ENCODE data around the gene POLR1C. TPM values are rescaled to one million over a fixed set of nuclear protein-coding genes. Genes with fewer than 3 reads are reported as not detected.
A peak's percentile ranks its signal among the peaks of the same experiment; 100 is the strongest.

POLR1C gene
- total RNA-seq, 1 experiment from 2014 or later: 84.6 TPM

DNA sequence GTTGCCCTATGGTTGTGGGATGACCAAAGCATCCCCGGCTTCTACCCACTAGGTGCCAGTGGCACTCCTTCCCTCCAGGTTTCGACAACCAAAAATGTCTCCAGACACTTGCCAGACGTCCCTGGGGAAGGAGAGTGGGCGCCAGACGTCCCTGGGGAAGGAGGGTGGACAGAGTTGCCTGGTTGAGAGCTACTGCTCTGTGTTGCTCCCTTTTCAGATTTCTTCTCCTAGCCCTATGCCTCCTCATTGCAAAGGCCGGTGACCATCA, 19.8 kb upstream of the POLR1C start:
- Histone ChIP-seq H3K9me3 (ENCODE audit: control insufficient read depth in 1 of 2, insufficient read depth in 1 of 2, low read depth in 1 of 2, low read length in 2 of 2) (no peaks in the 10 kb centered on the region), H3K9me2 (ENCODE audit: insufficient read depth) (no peaks in the 10 kb centered on the region), H3K27me3 (ENCODE audit: insufficient read depth, low read length) (no peaks in the 10 kb centered on the region), H3K9ac (ENCODE audit: low read length) (peak overlapping the region; percentile 54), H3K27ac (ENCODE audit: low read depth, low read length) (peak overlapping the region; percentile 57), H3K4me3 (replicated peaks in 1 of 2; ENCODE audit: low read depth in 1 of 2, low read length in 2 of 2) (peak overlapping the region in 1 of 2 experiments; percentile 35; a peak in 2 of 4 replicates), H3K79me2 (ENCODE audit: insufficient read depth, low read length) (peaks cover 41% of the 10 kb centered on the region), H3K4me1 (ENCODE audit: control insufficient read depth in 1 of 2, insufficient read depth in 2 of 2, low read length in 2 of 2) (peaks cover 25 to 44% of the 10 kb centered on the region in 2 experiments), H4K20me1 (ENCODE audit: insufficient read depth) (no peaks in the 10 kb centered on the region), H3K4me2 (ENCODE audit: low read length) (peak overlapping the region; percentile 76), H3K36me3 (ENCODE audit: control insufficient read depth in 1 of 2, insufficient read depth in 2 of 2, low read length in 2 of 2) (peaks cover 4 to 38% of the 10 kb centered on the region in 2 experiments; a peak in 3 of 4 replicates), H2AFZ (ENCODE audit: low read depth, low read length, poor library complexity, severe bottlenecking) (no peak overlapping the region)
- no peak for DNase-seq (ENCODE audit: low read depth, low spot score)
- ChIA-PET POLR2A (interaction anchor here (1.4 kb wide), 1 partner anchor 10 kb away, joined by 4 read pairs; no protein-coding TSS in a partner anchor), RAD21 (ENCODE audit: low non-redundant PET in 1 of 2, low total read pairs in 2 of 2, uncharacterized antibody in 2 of 2, unreplicated experiment in 2 of 2) (no interaction called here), CTCF (interaction anchor here (0.7 to 3.1 kb wide), 9 partner anchors 10 to 268 kb away, joined by 3 to 25 read pairs (median 6); partner anchors contain the start of genes DNPH1 and LRRC73)
- intact Hi-C loops (cut with micrococcal nuclease): loop anchor here (5.0 kb wide), 1 partner anchor 595 kb away; no protein-coding TSS in a partner anchor
- ATAC-seq: no peak
- BruUV-seq (replicated peaks): no TSS peak
- no peak for TF ChIP-seq ATF3 (IDR thresholded peaks at IDR 0.05)
- TF ChIP-seq JUND (IDR thresholded peaks at IDR 0.05): no peak
- TF ChIP-seq EGR1 (IDR thresholded peaks at IDR 0.05; ENCODE audit: low read depth): no peak
- TF ChIP-seq SIN3A (IDR thresholded peaks at IDR 0.05; ENCODE audit: low read depth): no peak
- no peak for TF ChIP-seq ZNF274 (IDR thresholded peaks at IDR 0.05; ENCODE audit: low read depth, low read length)
- TF ChIP-seq EZH2phosphoT487 (IDR thresholded peaks at IDR 0.05; ENCODE audit: borderline replicate concordance): no peak
- no peak for TF ChIP-seq TCF7L2 (IDR thresholded peaks at IDR 0.05; ENCODE audit: borderline replicate concordance, extremely low read depth, insufficient read depth, insufficient read length)
- TF ChIP-seq ZFX (IDR thresholded peaks at IDR 0.05): no peak
- no peak for TF ChIP-seq ZBTB33 (IDR thresholded peaks at IDR 0.05; ENCODE audit: extremely low read depth, insufficient replicate concordance, low read length)
- TF ChIP-seq EZH2 (IDR thresholded peaks at IDR 0.05): no peak
- no peak for TF ChIP-seq FOSL1 (IDR thresholded peaks at IDR 0.05; ENCODE audit: low read depth)
- no peak for TF ChIP-seq POLR2AphosphoS5 (IDR thresholded peaks at IDR 0.05; ENCODE audit: low read depth, low read length)
- TF ChIP-seq YY1 (IDR thresholded peaks at IDR 0.05; ENCODE audit: extremely low read depth, insufficient replicate concordance, low read depth, low read length): no peak
- no peak for TF ChIP-seq SP1 (IDR thresholded peaks at IDR 0.05; ENCODE audit: low read depth)
- no peak for TF ChIP-seq CTCF (IDR thresholded peaks at IDR 0.05 in 2 of 3, conservative IDR thresholded peaks at IDR 0.05 in 1 of 3; ENCODE audit: borderline replicate concordance in 1 of 3, insufficient read depth in 1 of 3, low read depth in 2 of 3, low read length in 2 of 3)
- no peak for TF ChIP-seq ELF1 (IDR thresholded peaks at IDR 0.05; ENCODE audit: borderline replicate concordance, low read depth)
- TF ChIP-seq CBX3 (IDR thresholded peaks at IDR 0.05; ENCODE audit: low read depth): no peak
- no peak for TF ChIP-seq POLR2A (IDR thresholded peaks at IDR 0.05; ENCODE audit: borderline replicate concordance, extremely low read depth, insufficient read depth, insufficient read length)
- no peak for TF ChIP-seq SRF (IDR thresholded peaks at IDR 0.05; ENCODE audit: low read depth)
- TF ChIP-seq RAD21 (IDR thresholded peaks at IDR 0.05; ENCODE audit: low read depth): no peak

All from HCT116 (cell line).